H1 (cell line): ENCODE data around the gene CASZ1.

Experiments used
- CHD1 ChIP-seq: IDR thresholded peaks from 2 replicates; pipeline ENCODE4 v1.6.1; 2012; ENCODE audit warnings: low read depth, low read length, improper control_type of control experiment
- SP1 ChIP-seq: IDR thresholded peaks from 2 replicates; pipeline ENCODE4 v1.6.1; 2011; ENCODE audit warnings: low read depth, low read length
- TEAD4 ChIP-seq: IDR thresholded peaks from 2 replicates; pipeline ENCODE4 v1.6.1; 2012; ENCODE audit warnings: low read depth, low read length, inconsistent platforms, mixed read lengths

- TF ChIP-seq CHD1 (no peak), SP1 (no peak), TEAD4 (no peak)
Observed at GRCh38 chr1:10813799-10814198, 17.4 kb upstream of the CASZ1 start.
